ENCODE results near the gene DIP2C. TPM values are rescaled to one million over a fixed set of nuclear protein-coding genes. Genes with fewer than 3 reads are reported as not detected.
A peak's percentile ranks its signal among the peaks of the same experiment; 100 is the strongest.

The DIP2C gene
- total RNA-seq, 1 experiment from 2014 or later: 11.0 TPM

DNA sequence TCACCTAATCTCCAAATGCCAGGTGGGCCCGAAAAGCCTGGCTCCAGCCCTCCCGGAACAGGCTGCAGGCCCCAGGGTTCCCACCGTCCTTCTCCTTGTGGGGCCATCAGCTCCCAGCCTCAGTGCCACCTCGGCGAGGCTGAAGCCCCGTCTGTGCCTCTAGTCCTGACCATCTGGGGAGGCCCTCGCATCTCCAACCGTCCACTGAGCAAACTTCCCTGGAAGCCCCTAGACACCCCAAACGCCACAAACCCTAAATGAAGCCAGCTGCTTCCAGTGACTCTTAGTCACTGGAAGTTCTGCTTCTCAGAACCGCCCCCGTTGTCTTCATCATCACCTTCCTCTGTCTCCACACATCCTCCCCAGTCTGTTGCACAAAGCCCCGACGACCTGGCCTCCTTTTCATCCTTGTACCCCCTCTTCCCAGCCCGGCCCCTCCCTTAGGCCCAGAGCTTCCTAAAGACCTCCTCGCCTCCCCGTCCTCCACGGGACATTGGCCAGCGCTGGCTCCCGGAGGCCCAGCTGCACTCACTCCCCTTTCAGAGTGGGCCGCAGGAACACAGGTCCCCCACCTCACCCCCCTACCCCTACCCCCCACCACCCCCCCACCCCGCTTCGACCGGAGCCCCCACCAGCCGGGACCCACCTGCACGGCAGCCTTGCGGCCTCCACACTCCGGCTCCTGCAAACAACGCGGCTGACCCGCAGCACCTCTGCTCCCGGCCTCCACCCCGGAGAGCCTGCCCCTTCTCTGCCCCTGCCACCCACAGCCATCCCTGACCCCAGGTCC lies 1.1 kb upstream of the DIP2C start:
- TF ChIP-seq, protein P1, sequence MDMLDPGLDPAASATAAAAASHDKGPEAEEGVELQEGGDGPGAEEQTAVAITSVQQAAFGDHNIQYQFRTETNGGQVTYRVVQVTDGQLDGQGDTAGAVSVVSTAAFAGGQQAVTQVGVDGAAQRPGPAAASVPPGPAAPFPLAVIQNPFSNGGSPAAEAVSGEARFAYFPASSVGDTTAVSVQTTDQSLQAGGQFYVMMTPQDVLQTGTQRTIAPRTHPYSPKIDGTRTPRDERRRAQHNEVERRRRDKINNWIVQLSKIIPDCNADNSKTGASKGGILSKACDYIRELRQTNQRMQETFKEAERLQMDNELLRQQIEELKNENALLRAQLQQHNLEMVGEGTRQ (CRISPR knock-in tag; IDR thresholded peaks at IDR 0.05): no peak
- TF ChIP-seq, protein P2, sequence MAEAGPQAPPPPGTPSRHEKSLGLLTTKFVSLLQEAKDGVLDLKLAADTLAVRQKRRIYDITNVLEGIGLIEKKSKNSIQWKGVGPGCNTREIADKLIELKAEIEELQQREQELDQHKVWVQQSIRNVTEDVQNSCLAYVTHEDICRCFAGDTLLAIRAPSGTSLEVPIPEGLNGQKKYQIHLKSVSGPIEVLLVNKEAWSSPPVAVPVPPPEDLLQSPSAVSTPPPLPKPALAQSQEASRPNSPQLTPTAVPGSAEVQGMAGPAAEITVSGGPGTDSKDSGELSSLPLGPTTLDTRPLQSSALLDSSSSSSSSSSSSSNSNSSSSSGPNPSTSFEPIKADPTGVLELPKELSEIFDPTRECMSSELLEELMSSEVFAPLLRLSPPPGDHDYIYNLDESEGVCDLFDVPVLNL (CRISPR knock-in tag; IDR thresholded peaks at IDR 0.05; ENCODE audit: borderline replicate concordance, low read depth): no peak
- no peak for TF ChIP-seq PRRX2 (CRISPR knock-in tag; IDR thresholded peaks at IDR 0.05)
- TF ChIP-seq, protein P3, sequence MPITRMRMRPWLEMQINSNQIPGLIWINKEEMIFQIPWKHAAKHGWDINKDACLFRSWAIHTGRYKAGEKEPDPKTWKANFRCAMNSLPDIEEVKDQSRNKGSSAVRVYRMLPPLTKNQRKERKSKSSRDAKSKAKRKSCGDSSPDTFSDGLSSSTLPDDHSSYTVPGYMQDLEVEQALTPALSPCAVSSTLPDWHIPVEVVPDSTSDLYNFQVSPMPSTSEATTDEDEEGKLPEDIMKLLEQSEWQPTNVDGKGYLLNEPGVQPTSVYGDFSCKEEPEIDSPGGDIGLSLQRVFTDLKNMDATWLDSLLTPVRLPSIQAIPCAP (CRISPR knock-in tag; IDR thresholded peaks at IDR 0.05): no peak
- no peak for TF ChIP-seq ESRRA (CRISPR knock-in tag; IDR thresholded peaks at IDR 0.05; ENCODE audit: borderline replicate concordance)
- TF ChIP-seq, protein P4, sequence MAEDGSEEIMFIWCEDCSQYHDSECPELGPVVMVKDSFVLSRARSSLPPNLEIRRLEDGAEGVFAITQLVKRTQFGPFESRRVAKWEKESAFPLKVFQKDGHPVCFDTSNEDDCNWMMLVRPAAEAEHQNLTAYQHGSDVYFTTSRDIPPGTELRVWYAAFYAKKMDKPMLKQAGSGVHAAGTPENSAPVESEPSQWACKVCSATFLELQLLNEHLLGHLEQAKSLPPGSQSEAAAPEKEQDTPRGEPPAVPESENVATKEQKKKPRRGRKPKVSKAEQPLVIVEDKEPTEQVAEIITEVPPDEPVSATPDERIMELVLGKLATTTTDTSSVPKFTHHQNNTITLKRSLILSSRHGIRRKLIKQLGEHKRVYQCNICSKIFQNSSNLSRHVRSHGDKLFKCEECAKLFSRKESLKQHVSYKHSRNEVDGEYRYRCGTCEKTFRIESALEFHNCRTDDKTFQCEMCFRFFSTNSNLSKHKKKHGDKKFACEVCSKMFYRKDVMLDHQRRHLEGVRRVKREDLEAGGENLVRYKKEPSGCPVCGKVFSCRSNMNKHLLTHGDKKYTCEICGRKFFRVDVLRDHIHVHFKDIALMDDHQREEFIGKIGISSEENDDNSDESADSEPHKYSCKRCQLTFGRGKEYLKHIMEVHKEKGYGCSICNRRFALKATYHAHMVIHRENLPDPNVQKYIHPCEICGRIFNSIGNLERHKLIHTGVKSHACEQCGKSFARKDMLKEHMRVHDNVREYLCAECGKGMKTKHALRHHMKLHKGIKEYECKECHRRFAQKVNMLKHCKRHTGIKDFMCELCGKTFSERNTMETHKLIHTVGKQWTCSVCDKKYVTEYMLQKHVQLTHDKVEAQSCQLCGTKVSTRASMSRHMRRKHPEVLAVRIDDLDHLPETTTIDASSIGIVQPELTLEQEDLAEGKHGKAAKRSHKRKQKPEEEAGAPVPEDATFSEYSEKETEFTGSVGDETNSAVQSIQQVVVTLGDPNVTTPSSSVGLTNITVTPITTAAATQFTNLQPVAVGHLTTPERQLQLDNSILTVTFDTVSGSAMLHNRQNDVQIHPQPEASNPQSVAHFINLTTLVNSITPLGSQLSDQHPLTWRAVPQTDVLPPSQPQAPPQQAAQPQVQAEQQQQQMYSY (CRISPR knock-in tag; IDR thresholded peaks at IDR 0.05): no peak
- no peak for TF ChIP-seq ZNF219 (CRISPR knock-in tag; IDR thresholded peaks at IDR 0.05; ENCODE audit: borderline replicate concordance)
- no peak for TF ChIP-seq MYBL2 (CRISPR knock-in tag; IDR thresholded peaks at IDR 0.05)
- TF ChIP-seq ZNF121 (CRISPR knock-in tag; IDR thresholded peaks at IDR 0.05): no peak
- TF ChIP-seq TP53 (CRISPR knock-in tag; IDR thresholded peaks at IDR 0.05): no peak
- TF ChIP-seq ZNF416 (CRISPR knock-in tag; IDR thresholded peaks at IDR 0.05): no peak
- TF ChIP-seq CBFB (CRISPR knock-in tag; IDR thresholded peaks at IDR 0.05; ENCODE audit: low read depth): no peak
- no peak for TF ChIP-seq NR1H2 (CRISPR knock-in tag; IDR thresholded peaks at IDR 0.05)
- TF ChIP-seq, protein P5, sequence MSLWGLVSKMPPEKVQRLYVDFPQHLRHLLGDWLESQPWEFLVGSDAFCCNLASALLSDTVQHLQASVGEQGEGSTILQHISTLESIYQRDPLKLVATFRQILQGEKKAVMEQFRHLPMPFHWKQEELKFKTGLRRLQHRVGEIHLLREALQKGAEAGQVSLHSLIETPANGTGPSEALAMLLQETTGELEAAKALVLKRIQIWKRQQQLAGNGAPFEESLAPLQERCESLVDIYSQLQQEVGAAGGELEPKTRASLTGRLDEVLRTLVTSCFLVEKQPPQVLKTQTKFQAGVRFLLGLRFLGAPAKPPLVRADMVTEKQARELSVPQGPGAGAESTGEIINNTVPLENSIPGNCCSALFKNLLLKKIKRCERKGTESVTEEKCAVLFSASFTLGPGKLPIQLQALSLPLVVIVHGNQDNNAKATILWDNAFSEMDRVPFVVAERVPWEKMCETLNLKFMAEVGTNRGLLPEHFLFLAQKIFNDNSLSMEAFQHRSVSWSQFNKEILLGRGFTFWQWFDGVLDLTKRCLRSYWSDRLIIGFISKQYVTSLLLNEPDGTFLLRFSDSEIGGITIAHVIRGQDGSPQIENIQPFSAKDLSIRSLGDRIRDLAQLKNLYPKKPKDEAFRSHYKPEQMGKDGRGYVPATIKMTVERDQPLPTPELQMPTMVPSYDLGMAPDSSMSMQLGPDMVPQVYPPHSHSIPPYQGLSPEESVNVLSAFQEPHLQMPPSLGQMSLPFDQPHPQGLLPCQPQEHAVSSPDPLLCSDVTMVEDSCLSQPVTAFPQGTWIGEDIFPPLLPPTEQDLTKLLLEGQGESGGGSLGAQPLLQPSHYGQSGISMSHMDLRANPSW (CRISPR knock-in tag; conservative IDR thresholded peaks at IDR 0.05; ENCODE audit: low read depth): no peak
- no peak for TF ChIP-seq OVOL2 (CRISPR knock-in tag; IDR thresholded peaks at IDR 0.05; ENCODE audit: borderline replicate concordance)
- Mint-ChIP-seq H3K27me3 (ENCODE audit: low read depth) (peaks cover 35% of the 10 kb centered on the region), H3K36me3 (no peaks in the 10 kb centered on the region), H3K4me3 (peak overlapping the region; percentile 73), H3K27ac (no peak overlapping the region), H3K4me1 (peaks cover 26% of the 10 kb centered on the region), H3K9me3 (no peaks in the 10 kb centered on the region)
- ChIA-PET POLR2A (no interaction called here), CTCF (interaction anchor here (1.3 kb wide), 2 partner anchors 99 to 120 kb away, joined by 3 to 5 read pairs; no protein-coding TSS in a partner anchor)
- ATAC-seq: no peak
- no peak for DNase-seq (ENCODE audit: low spot score)

DNA sequence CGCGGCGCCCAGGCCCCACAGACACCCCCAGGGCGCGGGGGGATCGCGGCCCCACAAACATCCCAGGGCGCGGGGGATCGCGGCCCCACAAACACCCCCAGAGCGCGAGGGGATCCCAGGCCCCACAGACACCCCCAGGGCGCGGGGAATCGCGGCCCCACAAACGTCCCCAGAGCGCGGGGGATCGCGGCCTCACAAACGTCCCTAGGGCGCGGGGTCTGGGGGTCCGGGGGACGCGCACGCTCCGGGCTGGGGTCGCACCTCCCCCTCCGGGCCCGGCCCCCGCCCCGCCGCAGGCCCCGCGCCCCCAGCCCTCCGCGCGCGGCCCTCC lies 382 bp downstream of the DIP2C start:
- peaks cover 35% of the 10 kb centered on the region for H3K27me3 Mint-ChIP-seq (ENCODE audit: low read depth)
- H3K36me3 Mint-ChIP-seq: no peaks in the 10 kb centered on the region
- ChIA-PET CTCF (no interaction called here), POLR2A (no interaction called here)
- no peak for TF ChIP-seq NFYB (CRISPR knock-in tag; conservative IDR thresholded peaks at IDR 0.05; ENCODE audit: low read depth)
- TF ChIP-seq, protein P6, sequence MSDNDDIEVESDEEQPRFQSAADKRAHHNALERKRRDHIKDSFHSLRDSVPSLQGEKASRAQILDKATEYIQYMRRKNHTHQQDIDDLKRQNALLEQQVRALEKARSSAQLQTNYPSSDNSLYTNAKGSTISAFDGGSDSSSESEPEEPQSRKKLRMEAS (CRISPR knock-in tag; IDR thresholded peaks at IDR 0.05): no peak
- TF ChIP-seq, protein P7, sequence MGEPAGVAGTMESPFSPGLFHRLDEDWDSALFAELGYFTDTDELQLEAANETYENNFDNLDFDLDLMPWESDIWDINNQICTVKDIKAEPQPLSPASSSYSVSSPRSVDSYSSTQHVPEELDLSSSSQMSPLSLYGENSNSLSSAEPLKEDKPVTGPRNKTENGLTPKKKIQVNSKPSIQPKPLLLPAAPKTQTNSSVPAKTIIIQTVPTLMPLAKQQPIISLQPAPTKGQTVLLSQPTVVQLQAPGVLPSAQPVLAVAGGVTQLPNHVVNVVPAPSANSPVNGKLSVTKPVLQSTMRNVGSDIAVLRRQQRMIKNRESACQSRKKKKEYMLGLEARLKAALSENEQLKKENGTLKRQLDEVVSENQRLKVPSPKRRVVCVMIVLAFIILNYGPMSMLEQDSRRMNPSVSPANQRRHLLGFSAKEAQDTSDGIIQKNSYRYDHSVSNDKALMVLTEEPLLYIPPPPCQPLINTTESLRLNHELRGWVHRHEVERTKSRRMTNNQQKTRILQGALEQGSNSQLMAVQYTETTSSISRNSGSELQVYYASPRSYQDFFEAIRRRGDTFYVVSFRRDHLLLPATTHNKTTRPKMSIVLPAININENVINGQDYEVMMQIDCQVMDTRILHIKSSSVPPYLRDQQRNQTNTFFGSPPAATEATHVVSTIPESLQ (CRISPR knock-in tag; IDR thresholded peaks at IDR 0.05): no peak
- TF ChIP-seq, protein P8, sequence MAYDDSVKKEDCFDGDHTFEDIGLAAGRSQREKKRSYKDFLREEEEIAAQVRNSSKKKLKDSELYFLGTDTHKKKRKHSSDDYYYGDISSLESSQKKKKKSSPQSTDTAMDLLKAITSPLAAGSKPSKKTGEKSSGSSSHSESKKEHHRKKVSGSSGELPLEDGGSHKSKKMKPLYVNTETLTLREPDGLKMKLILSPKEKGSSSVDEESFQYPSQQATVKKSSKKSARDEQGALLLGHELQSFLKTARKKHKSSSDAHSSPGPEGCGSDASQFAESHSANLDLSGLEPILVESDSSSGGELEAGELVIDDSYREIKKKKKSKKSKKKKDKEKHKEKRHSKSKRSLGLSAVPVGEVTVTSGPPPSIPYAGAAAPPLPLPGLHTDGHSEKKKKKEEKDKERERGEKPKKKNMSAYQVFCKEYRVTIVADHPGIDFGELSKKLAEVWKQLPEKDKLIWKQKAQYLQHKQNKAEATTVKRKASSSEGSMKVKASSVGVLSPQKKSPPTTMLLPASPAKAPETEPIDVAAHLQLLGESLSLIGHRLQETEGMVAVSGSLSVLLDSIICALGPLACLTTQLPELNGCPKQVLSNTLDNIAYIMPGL (CRISPR knock-in tag; IDR thresholded peaks at IDR 0.05): peak; percentile 7; the same call in 1 of the 2 replicates
- no peaks in the 10 kb centered on the region for H3K9me3 Mint-ChIP-seq
- peak overlapping the region; percentile 69; the same call in 1 of the 2 replicates for H3K4me3 Mint-ChIP-seq
- DNase-seq (ENCODE audit: low spot score): no peak
- ATAC-seq: no peak; the same call in 1 of the 2 replicates
- peaks cover 26% of the 10 kb centered on the region for H3K4me1 Mint-ChIP-seq
- H3K27ac Mint-ChIP-seq: no peak overlapping the region

Measured in WTC11 (cell line).